ENCODE results near the gene SPAG17.

SPAG17 gene

DNA sequence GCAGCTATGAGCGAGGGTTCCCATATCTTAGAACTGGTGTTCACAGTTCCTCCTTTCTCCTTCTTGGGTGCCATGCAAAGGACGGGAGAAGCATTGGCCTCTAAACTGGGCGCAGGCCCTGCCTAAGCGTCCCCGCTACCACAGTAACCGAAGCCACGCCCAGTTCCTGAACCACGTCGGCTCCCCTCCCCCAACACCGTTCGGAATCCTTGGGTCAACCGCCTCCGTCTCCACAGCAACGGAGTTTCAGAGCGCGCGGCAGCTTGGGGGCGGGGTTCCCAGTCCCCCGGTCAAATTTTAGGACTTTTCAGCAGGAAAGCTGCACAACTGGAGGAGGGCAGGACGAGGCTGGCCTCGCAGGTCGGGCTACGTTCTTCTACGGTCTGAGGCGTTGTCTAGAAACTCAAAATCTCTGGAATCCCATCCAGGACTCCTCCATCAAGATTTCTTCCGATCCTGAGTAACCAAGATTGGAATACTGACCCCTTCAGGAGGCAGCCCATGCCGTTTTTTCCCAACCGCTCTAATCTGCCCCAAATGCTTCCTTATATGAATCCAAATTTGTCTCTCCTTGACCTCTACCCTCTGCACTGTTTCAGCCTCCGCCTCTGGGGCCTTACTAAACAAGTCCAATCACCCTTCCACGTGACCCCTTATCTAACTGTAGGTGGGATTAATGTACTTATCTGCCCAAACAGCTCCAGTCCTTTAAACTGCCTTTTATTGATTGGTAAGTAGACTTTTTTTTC, at the start of gene SPAG17:
SPAG17 (minus strand) TSS at position 145 of the 749 bp plus-strand sequence; CDS start at position 74, 71 bp downstream.
- H3K9ac ChIP-seq (ENCODE audit: low read depth, low read length): peak within 1 kb of the TSS; percentile 62
- H3K4me1 ChIP-seq (ENCODE audit: control insufficient read depth, insufficient read depth, low read length): no peaks in the 10 kb centered on the region
- H3K9me3 ChIP-seq (ENCODE audit: control insufficient read depth, insufficient read depth, low read length): no peaks in the 10 kb centered on the region
- H3K4me3 ChIP-seq (ENCODE audit: low read depth, low read length): peak within 1 kb of the TSS; percentile 81
- no peaks in the 10 kb centered on the region for H3K27me3 ChIP-seq (ENCODE audit: control insufficient read depth, insufficient read depth, low read length)
- no peaks in the 10 kb centered on the region for H3K36me3 ChIP-seq (ENCODE audit: control insufficient read depth, insufficient read depth, low read length)

DNA sequence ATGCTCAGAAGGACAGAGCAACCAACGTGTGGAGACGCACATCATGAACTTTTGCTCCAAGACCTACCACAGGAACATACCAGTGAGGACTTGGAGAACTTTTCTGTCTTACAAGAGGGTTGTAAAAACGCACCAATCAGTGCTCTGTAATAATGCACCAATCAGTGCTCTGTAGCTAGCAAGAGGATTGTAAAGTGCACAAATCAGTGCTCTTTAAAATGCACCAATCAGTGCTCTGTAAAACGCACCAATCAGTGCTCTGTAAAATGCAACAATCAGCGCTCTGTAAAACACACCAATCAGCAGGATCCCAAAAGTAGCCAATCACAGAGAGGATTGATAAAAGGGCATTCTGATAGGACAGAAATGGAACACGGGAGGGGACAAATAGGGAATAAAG, 40.4 kb upstream of the SPAG17 start:
- H3K4me1 ChIP-seq (ENCODE audit: control insufficient read depth, insufficient read depth, low read length): no peaks in the 10 kb centered on the region
- no peaks in the 10 kb centered on the region for H3K27me3 ChIP-seq (ENCODE audit: control insufficient read depth, insufficient read depth, low read length)
- no peaks in the 10 kb centered on the region for H3K9me3 ChIP-seq (ENCODE audit: control insufficient read depth, insufficient read depth, low read length)
- H3K4me3 ChIP-seq (ENCODE audit: low read depth, low read length): no peak overlapping the region
- no peaks in the 10 kb centered on the region for H3K36me3 ChIP-seq (ENCODE audit: control insufficient read depth, insufficient read depth, low read length)
- no peak overlapping the region for H3K9ac ChIP-seq (ENCODE audit: low read depth, low read length)

DNA sequence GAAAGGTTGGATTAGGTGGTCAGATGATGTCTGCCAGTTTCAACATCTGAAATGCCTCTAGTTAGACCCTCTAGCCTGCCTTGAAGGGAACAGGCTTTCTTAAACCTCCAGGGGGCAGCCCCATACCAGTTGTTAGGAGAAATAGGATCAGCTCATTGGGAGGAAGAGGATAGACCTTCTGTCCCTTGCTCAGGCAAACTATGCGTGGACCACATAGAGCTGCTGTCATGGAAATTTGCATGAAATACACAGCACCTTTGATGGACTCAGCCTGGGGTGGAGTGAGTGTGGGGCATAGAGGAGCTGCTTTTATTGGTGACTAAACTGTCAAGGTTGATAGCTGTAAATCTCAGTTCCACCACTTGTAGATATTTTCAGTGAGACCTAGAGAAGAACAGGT, 38.4 kb upstream of the SPAG17 start:
- Histone ChIP-seq H3K36me3 (ENCODE audit: control insufficient read depth, insufficient read depth, low read length) (no peaks in the 10 kb centered on the region), H3K4me1 (ENCODE audit: control insufficient read depth, insufficient read depth, low read length) (no peaks in the 10 kb centered on the region), H3K9me3 (ENCODE audit: control insufficient read depth, insufficient read depth, low read length) (no peaks in the 10 kb centered on the region), H3K27me3 (ENCODE audit: control insufficient read depth, insufficient read depth, low read length) (no peaks in the 10 kb centered on the region), H3K9ac (ENCODE audit: low read depth, low read length) (no peak overlapping the region), H3K4me3 (ENCODE audit: low read depth, low read length) (no peak overlapping the region)

DNA sequence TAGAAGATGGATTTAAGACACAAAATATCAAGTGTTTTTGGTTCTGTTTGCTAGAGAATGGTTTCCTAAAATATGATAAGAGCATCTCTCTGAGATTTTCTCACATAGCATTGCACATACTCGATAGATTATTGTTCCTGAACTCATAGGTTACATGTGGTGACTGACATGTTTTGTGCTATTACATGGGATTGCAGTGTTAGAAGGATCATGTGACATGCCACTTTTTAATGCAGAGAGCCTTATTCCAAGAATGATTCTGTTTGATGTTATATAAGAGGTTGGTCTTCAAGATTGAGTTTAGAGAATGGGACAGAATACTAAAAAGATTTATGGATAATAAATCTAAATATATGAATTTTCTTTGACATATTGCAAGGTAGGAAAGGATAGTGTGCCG, 34.4 kb upstream of the SPAG17 start:
- no peak overlapping the region for H3K9ac ChIP-seq (ENCODE audit: low read depth, low read length)
- H3K36me3 ChIP-seq (ENCODE audit: control insufficient read depth, insufficient read depth, low read length): no peaks in the 10 kb centered on the region
- H3K4me3 ChIP-seq (ENCODE audit: low read depth, low read length): no peak overlapping the region
- no peaks in the 10 kb centered on the region for H3K4me1 ChIP-seq (ENCODE audit: control insufficient read depth, insufficient read depth, low read length)
- H3K27me3 ChIP-seq (ENCODE audit: control insufficient read depth, insufficient read depth, low read length): no peaks in the 10 kb centered on the region
- no peaks in the 10 kb centered on the region for H3K9me3 ChIP-seq (ENCODE audit: control insufficient read depth, insufficient read depth, low read length)

DNA sequence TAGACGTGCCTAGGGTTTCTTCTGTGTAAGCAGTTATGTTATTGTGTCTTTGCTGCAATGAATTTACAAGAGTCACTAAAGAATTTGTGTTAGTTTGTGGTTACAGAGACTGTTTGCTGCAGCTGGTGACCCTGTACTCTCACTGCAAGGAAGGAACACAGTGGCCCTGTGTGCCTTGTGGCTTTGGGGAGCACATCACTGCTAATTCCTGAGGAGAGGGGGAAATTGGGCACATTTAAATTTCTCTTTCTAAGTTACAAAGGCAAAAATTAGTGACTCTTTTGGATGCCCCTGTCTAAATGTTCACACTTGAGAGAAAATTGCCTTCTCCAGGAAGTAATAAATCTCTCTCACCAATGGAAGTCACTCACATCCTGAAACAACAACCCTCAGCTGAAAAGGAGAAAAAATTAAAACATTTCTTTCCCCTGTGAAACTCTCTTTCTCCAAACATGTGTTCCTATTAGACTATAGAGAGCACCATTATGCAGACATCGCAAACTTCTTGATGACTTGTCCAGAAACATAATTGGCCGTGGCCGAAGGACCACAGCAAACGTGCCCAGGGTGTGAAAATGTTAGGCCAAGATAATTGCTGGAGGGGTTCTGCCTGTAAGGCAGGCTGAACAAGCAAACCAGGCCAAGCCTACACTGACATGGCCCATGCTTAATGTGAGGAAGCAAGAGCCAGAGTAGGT, 32.3 kb upstream of the SPAG17 start:
- Histone ChIP-seq H3K9me3 (ENCODE audit: control insufficient read depth, insufficient read depth, low read length) (no peaks in the 10 kb centered on the region), H3K4me1 (ENCODE audit: control insufficient read depth, insufficient read depth, low read length) (no peaks in the 10 kb centered on the region), H3K4me3 (ENCODE audit: low read depth, low read length) (no peak overlapping the region)

DNA sequence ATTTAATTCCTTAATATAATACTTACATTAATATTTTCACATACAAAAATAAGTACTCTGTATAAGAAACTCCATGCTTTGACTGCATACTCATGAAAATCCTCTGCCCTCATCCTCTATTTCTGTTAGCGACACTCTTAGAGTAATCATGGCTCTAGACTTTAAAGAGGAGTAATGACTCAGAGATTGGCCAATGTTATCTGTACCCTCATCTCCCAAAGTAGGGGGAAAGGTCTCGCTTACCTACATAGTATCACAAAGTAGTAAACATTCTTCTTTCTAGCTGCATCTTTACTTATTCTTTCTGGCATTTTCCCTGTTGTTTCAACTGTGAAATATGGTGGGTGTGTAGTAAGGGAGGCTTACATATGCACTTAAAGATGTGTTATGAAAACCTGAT, 29.8 kb upstream of the SPAG17 start:
- Histone ChIP-seq H3K36me3 (ENCODE audit: control insufficient read depth, insufficient read depth, low read length) (no peaks in the 10 kb centered on the region), H3K9ac (ENCODE audit: low read depth, low read length) (no peak overlapping the region), H3K27me3 (ENCODE audit: control insufficient read depth, insufficient read depth, low read length) (no peaks in the 10 kb centered on the region), H3K9me3 (ENCODE audit: control insufficient read depth, insufficient read depth, low read length) (no peaks in the 10 kb centered on the region), H3K4me1 (ENCODE audit: control insufficient read depth, insufficient read depth, low read length) (no peaks in the 10 kb centered on the region), H3K4me3 (ENCODE audit: low read depth, low read length) (no peak overlapping the region)

More for the DNA sequence above, 32.3 kb upstream of the SPAG17 start:
- Histone ChIP-seq H3K27me3 (ENCODE audit: control insufficient read depth, insufficient read depth, low read length) (no peaks in the 10 kb centered on the region), H3K36me3 (ENCODE audit: control insufficient read depth, insufficient read depth, low read length) (no peaks in the 10 kb centered on the region), H3K9ac (ENCODE audit: low read depth, low read length) (no peak overlapping the region)

DNA sequence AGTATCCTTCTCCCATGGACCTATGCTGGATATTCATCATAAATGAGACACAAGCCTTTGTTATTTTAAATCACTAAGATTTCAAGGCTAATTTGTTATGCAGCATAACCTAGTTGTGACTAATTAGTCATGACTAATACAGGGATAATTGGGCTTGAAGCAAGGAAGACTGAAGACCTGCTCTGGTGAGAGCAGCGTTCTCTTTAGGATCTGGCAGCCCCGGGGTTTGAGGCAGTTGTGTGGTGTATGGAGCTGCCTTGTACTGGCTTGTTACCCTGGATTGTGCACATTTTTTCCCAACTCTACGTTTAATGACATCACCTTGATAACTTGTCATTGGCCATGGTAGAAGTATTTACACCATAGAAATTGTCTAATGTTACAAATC, 25.7 kb upstream of the SPAG17 start:
- no peaks in the 10 kb centered on the region for H3K36me3 ChIP-seq (ENCODE audit: control insufficient read depth, insufficient read depth, low read length)
- no peaks in the 10 kb centered on the region for H3K4me1 ChIP-seq (ENCODE audit: control insufficient read depth, insufficient read depth, low read length)
- no peak overlapping the region for H3K9ac ChIP-seq (ENCODE audit: low read depth, low read length)
- no peaks in the 10 kb centered on the region for H3K9me3 ChIP-seq (ENCODE audit: control insufficient read depth, insufficient read depth, low read length)
- H3K4me3 ChIP-seq (ENCODE audit: low read depth, low read length): no peak overlapping the region
- H3K27me3 ChIP-seq (ENCODE audit: control insufficient read depth, insufficient read depth, low read length): no peaks in the 10 kb centered on the region

DNA sequence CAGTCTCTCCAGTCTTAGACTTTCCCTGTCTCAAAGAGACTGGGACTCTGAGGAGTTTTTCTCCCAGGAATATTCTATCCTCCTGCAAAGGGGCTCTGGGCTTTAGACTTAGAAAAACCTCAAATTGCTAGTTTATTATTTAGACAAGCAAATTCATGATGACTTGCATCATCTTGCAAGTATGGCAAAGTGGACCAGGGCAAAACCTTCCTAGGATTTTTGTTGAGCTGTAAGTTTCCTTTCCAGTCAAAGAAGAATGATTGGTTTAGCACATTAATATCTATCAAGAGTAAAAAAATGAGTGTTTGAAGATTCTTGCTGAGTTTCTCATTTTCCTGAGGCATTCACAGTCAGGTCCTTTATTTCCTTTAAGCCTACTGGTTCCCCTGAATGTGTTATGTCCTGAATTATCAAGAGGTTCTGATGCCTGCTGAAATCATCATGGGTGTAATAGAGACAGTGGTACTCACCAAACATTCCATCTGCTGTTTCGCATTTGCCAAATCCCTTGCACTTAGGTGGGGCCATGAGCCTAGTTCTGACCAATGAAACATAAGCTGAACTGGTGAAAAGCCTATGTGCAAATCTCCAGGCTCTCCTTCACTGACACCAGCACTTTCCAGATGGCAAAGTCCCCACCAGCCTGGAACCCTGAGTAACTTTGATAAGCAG, 25.2 kb upstream of the SPAG17 start:
- Histone ChIP-seq H3K36me3 (ENCODE audit: control insufficient read depth, insufficient read depth, low read length) (no peaks in the 10 kb centered on the region), H3K4me3 (ENCODE audit: low read depth, low read length) (no peak overlapping the region), H3K9me3 (ENCODE audit: control insufficient read depth, insufficient read depth, low read length) (no peaks in the 10 kb centered on the region), H3K4me1 (ENCODE audit: control insufficient read depth, insufficient read depth, low read length) (no peaks in the 10 kb centered on the region), H3K9ac (ENCODE audit: low read depth, low read length) (no peak overlapping the region), H3K27me3 (ENCODE audit: control insufficient read depth, insufficient read depth, low read length) (no peaks in the 10 kb centered on the region)

DNA sequence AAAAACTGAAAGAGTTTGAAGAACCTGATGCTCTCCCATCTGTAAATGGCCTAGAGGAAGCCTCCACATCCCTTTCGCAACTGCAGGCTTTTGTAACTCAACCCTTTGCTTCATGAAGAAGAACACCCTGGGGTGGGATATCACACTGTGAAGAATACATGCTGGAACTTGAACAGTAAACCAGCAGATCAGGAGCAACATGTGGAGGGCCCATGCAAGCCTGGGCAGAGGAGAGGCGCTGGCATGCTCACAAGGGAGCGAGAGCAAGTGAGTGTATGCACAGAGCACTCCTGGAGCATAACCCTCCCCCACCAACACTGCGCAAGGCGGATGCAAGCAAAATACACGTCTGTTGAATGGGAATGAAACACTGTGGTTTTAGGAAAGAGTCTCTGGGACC, 24.6 kb upstream of the SPAG17 start:
- Histone ChIP-seq H3K4me1 (ENCODE audit: control insufficient read depth, insufficient read depth, low read length) (no peaks in the 10 kb centered on the region), H3K36me3 (ENCODE audit: control insufficient read depth, insufficient read depth, low read length) (no peaks in the 10 kb centered on the region), H3K27me3 (ENCODE audit: control insufficient read depth, insufficient read depth, low read length) (no peaks in the 10 kb centered on the region), H3K4me3 (ENCODE audit: low read depth, low read length) (no peak overlapping the region), H3K9me3 (ENCODE audit: control insufficient read depth, insufficient read depth, low read length) (no peaks in the 10 kb centered on the region), H3K9ac (ENCODE audit: low read depth, low read length) (no peak overlapping the region)

DNA sequence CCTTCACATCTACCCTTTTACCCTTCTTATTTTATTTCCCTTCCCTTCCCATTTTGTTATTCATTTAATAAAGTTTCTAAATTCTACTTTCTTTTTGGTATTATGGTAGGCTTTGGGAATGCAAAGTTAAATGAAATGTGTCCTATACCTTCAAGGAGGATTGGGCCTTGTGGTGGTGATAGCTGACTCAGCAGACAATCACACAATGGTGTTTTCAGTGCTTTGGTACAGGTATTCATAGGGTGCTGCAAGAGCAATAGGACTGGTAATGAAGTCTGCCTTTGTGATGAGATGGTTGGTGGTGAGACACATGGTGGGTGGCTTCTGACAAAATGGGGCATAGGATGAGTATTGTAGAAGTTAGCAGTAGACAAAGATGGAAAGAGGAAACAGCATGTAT, 21.9 kb upstream of the SPAG17 start:
- Histone ChIP-seq H3K27me3 (ENCODE audit: control insufficient read depth, insufficient read depth, low read length) (no peaks in the 10 kb centered on the region), H3K9me3 (ENCODE audit: control insufficient read depth, insufficient read depth, low read length) (no peaks in the 10 kb centered on the region), H3K4me1 (ENCODE audit: control insufficient read depth, insufficient read depth, low read length) (no peaks in the 10 kb centered on the region), H3K36me3 (ENCODE audit: control insufficient read depth, insufficient read depth, low read length) (no peaks in the 10 kb centered on the region), H3K4me3 (ENCODE audit: low read depth, low read length) (no peak overlapping the region), H3K9ac (ENCODE audit: low read depth, low read length) (no peak overlapping the region)

DNA sequence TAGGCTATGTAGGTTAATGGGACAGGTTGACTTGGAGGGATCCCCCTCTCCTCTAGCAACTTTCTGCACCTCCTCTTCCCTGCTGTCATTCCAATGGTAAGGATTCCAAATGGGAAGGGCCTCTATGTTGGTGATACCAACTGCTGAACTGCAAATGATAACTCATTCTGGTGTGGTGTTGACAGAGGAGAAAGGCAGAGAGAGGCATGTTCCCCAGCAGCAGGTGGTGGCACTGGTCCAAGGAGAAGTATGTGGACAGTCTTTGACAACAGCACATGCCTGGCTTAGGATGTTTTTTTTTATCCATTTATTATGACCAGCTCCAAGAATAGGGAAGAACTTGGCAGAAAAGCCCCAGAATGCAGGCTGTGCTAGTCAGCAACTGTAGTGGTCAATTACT, 19.6 kb upstream of the SPAG17 start:
- Histone ChIP-seq H3K4me1 (ENCODE audit: control insufficient read depth, insufficient read depth, low read length) (no peaks in the 10 kb centered on the region), H3K36me3 (ENCODE audit: control insufficient read depth, insufficient read depth, low read length) (no peaks in the 10 kb centered on the region), H3K9ac (ENCODE audit: low read depth, low read length) (no peak overlapping the region), H3K27me3 (ENCODE audit: control insufficient read depth, insufficient read depth, low read length) (no peaks in the 10 kb centered on the region), H3K4me3 (ENCODE audit: low read depth, low read length) (no peak overlapping the region), H3K9me3 (ENCODE audit: control insufficient read depth, insufficient read depth, low read length) (no peaks in the 10 kb centered on the region)

DNA sequence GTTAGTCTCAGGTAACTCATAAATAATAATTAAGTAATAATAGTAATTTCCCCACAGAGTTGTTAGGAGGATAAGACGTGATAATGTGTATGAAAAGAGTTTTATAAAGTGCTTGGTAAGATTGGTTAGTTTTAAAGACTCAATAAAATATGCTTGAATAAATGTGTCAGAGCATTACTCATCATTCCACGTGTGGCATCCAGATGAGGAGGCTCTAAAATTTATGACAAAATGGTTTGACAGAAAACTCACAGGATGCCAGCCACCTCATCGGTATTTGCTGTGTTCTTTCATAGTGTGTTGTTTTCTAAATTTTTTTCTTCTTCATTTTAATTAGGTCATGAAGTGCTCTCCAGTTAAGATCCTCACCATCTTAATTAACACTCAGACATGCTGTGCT, 19.1 kb upstream of the SPAG17 start:
- Histone ChIP-seq H3K4me3 (ENCODE audit: low read depth, low read length) (no peak overlapping the region), H3K27me3 (ENCODE audit: control insufficient read depth, insufficient read depth, low read length) (no peaks in the 10 kb centered on the region), H3K9me3 (ENCODE audit: control insufficient read depth, insufficient read depth, low read length) (no peaks in the 10 kb centered on the region), H3K9ac (ENCODE audit: low read depth, low read length) (no peak overlapping the region), H3K4me1 (ENCODE audit: control insufficient read depth, insufficient read depth, low read length) (no peaks in the 10 kb centered on the region), H3K36me3 (ENCODE audit: control insufficient read depth, insufficient read depth, low read length) (no peaks in the 10 kb centered on the region)

Measured in iPS-15b (cell line).